HepG2 (cell line): ENCODE results near the gene CCDC57. TPM values are rescaled to one million over a fixed set of nuclear protein-coding genes. Genes with fewer than 3 reads are reported as not detected.
A peak's percentile ranks its signal among the peaks of the same experiment; 100 is the strongest.

Source experiments
- CSRNP2 ChIP-seq: sonication (generic); formaldehyde crosslinking; conservative IDR thresholded peaks from 2 replicates; pipeline ENCODE4 v1.8.0; 2022; ENCODE audit warnings: low read depth, missing genetic modification reagents
- ELF4 ChIP-seq: sonication (generic); formaldehyde crosslinking; IDR thresholded peaks from 2 replicates; pipeline ENCODE4 v1.5.0; 2020; ENCODE audit warnings: missing genetic modification reagents, mild to moderate bottlenecking, moderate library complexity, borderline replicate concordance
- RORA ChIP-seq: sonication (generic); formaldehyde crosslinking; IDR thresholded peaks from 2 replicates; pipeline ENCODE4 v1.5.0; 2020; ENCODE audit warnings: mild to moderate bottlenecking, missing genetic modification reagents, moderate library complexity
- SMYD3 ChIP-seq: sonication (generic); formaldehyde crosslinking; IDR thresholded peaks from 2 replicates; pipeline ENCODE4 v1.8.1; 2023; ENCODE audit warnings: mild to moderate bottlenecking, missing genetic modification reagents
- ZNF44 ChIP-seq: sonication (generic); formaldehyde crosslinking; IDR thresholded peaks from 2 replicates; pipeline ENCODE4 v1.5.1; 2020; ENCODE audit warnings: mild to moderate bottlenecking, missing genetic modification reagents
- ZNF501 ChIP-seq: sonication (generic); formaldehyde crosslinking; IDR thresholded peaks from 2 replicates; pipeline ENCODE4 v1.5.1; 2020; ENCODE audit warnings: mild to moderate bottlenecking, moderate library complexity, missing genetic modification reagents
- polyA plus RNA-seq, 8 experiments: library from polyadenylated mRNA; depleted of rRNA in 3 of 8; stranded (reverse) in 7 of 8; unstranded in 1 of 8; fragments of >200 nt; fragmentation: Illumina TruSeq in 4 of 8; extraction: Trizol in 4 of 8; gene quantifications; 2 replicates each; pipeline versions ENCODE4 v1.2.1 to v1.2.3, GENCODE V29; 2011 to 2016; ENCODE audit warnings: low read depth in 4 of 8, missing spikeins in 1 of 8, mixed read lengths in 1 of 8; ENCODE audit not compliant: insufficient read depth in 1 of 8
- total RNA-seq, 5 experiments: library from RNA; depleted of rRNA; stranded (reverse); fragments of >200 nt; fragmentation: Illumina TruSeq; extraction: Trizol; gene quantifications; 2 replicates each; pipeline ENCODE4 v1.2.3, GENCODE V29; 2016; ENCODE audit warnings: low read depth in 1 of 5
- TF ChIP-seq, protein P1 (sequence below): sonication (generic); formaldehyde crosslinking; IDR thresholded peaks from 2 replicates; pipeline ENCODE4 v1.4.0; 2020; ENCODE audit warnings: missing genetic modification reagents, mild to moderate bottlenecking, borderline replicate concordance
- TF ChIP-seq, protein P2 (sequence below): IDR thresholded peaks from 2 replicates; pipeline ENCODE4 v1.6.1; 2016; ENCODE audit warnings: missing genetic modification reagents, missing compliant biosample characterization
- TF ChIP-seq, protein P3 (sequence below): sonication (generic); formaldehyde crosslinking; IDR thresholded peaks from 2 replicates; pipeline ENCODE4 v1.5.0; 2020; ENCODE audit warnings: missing genetic modification reagents, mild to moderate bottlenecking, borderline replicate concordance
- TF ChIP-seq, protein P4 (sequence below): sonication (generic); formaldehyde crosslinking; IDR thresholded peaks from 2 replicates; pipeline ENCODE4 v1.5.0; 2020; ENCODE audit warnings: mild to moderate bottlenecking, missing genetic modification reagents, borderline replicate concordance
- TF ChIP-seq, protein P5 (sequence below): sonication (generic); formaldehyde crosslinking; IDR thresholded peaks from 2 replicates; pipeline ENCODE4 v1.8.0; 2022; ENCODE audit warnings: mild to moderate bottlenecking, missing genetic modification reagents, moderate library complexity

Gene CCDC57
- total and polyA plus RNA-seq, 2 of the 13 experiments (the other 11 are each of a cell fraction or from before 2014, with no cell fraction given): 59.3 to 59.9 TPM

DNA sequence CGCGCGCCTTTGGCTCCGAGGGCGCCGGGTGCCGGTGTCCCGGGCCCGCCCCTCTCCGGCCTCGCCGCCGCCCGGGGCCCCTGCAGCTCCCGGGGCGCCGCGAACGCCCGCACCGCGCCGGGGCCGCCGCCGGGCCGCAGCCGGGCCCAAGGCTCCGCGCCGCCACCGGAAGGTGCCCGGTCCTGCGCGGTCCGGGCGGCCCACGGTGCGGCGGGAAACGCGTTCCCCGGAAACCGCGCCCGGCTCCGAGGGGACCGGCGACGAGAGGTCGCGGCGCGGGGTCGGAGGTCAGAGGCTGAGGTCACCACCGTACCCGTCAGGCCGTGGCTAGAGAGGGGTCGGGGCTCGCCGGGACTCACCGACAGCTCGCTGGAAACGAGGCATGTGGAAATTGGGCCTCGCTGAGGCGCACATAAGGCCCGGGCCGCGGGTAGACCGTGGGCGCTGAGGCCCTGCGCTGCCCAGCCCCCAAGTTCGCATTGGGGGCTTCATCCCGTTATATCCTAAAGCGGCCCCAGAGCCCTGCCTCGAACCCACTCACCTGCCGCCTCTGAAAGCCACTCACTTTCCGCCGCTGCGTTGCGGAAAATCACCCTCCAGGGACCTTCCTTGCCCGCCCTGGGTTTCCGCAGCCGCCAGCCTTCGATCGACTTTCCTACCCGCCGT is 146.9 kb downstream of the CCDC57 start, which contains the start of gene DUS1L (continued):
- TF ChIP-seq, protein P1, sequence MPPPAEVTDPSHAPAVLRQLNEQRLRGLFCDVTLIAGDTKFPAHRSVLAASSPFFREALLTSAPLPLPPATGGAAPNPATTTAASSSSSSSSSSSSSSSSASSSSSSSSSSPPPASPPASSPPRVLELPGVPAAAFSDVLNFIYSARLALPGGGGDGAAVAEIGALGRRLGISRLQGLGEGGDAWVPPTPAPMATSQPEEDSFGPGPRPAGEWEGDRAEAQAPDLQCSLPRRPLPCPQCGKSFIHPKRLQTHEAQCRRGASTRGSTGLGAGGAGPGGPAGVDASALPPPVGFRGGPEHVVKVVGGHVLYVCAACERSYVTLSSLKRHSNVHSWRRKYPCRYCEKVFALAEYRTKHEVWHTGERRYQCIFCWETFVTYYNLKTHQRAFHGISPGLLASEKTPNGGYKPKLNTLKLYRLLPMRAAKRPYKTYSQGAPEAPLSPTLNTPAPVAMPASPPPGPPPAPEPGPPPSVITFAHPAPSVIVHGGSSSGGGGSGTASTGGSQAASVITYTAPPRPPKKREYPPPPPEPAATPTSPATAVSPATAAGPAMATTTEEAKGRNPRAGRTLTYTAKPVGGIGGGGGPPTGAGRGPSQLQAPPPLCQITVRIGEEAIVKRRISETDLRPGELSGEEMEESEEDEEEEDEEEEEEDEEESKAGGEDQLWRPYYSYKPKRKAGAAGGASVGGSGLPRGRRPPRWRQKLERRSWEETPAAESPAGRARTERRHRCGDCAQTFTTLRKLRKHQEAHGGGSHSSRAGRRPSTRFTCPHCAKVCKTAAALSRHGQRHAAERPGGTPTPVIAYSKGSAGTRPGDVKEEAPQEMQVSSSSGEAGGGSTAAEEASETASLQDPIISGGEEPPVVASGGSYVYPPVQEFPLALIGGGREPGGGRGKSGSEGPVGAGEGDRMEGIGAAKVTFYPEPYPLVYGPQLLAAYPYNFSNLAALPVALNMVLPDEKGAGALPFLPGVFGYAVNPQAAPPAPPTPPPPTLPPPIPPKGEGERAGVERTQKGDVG (CRISPR knock-in tag): peak; percentile 94
- TF ChIP-seq SMYD3 (CRISPR knock-in tag) (0 out of 2 replicates have a peak, but pooled peaks have one; percentile 32), ZNF501 (CRISPR knock-in tag) (peak; percentile 50; the same call in 1 of the 2 replicates), ZNF44 (peak; percentile 86; the same call in 1 of the 2 replicates), RORA (CRISPR knock-in tag) (no peak), CSRNP2 (CRISPR knock-in tag) (no peak), ELF4 (CRISPR knock-in tag) (no peak)
- TF ChIP-seq, protein P2, sequence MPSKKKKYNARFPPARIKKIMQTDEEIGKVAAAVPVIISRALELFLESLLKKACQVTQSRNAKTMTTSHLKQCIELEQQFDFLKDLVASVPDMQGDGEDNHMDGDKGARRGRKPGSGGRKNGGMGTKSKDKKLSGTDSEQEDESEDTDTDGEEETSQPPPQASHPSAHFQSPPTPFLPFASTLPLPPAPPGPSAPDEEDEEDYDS (CRISPR knock-in tag): peak; percentile 58; the same call in 1 of the 2 replicates
- TF ChIP-seq, protein P3, sequence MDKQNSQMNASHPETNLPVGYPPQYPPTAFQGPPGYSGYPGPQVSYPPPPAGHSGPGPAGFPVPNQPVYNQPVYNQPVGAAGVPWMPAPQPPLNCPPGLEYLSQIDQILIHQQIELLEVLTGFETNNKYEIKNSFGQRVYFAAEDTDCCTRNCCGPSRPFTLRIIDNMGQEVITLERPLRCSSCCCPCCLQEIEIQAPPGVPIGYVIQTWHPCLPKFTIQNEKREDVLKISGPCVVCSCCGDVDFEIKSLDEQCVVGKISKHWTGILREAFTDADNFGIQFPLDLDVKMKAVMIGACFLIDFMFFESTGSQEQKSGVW (CRISPR knock-in tag): 0 out of 2 replicates have a peak, but pooled peaks have one; percentile 40
- TF ChIP-seq, protein P4, sequence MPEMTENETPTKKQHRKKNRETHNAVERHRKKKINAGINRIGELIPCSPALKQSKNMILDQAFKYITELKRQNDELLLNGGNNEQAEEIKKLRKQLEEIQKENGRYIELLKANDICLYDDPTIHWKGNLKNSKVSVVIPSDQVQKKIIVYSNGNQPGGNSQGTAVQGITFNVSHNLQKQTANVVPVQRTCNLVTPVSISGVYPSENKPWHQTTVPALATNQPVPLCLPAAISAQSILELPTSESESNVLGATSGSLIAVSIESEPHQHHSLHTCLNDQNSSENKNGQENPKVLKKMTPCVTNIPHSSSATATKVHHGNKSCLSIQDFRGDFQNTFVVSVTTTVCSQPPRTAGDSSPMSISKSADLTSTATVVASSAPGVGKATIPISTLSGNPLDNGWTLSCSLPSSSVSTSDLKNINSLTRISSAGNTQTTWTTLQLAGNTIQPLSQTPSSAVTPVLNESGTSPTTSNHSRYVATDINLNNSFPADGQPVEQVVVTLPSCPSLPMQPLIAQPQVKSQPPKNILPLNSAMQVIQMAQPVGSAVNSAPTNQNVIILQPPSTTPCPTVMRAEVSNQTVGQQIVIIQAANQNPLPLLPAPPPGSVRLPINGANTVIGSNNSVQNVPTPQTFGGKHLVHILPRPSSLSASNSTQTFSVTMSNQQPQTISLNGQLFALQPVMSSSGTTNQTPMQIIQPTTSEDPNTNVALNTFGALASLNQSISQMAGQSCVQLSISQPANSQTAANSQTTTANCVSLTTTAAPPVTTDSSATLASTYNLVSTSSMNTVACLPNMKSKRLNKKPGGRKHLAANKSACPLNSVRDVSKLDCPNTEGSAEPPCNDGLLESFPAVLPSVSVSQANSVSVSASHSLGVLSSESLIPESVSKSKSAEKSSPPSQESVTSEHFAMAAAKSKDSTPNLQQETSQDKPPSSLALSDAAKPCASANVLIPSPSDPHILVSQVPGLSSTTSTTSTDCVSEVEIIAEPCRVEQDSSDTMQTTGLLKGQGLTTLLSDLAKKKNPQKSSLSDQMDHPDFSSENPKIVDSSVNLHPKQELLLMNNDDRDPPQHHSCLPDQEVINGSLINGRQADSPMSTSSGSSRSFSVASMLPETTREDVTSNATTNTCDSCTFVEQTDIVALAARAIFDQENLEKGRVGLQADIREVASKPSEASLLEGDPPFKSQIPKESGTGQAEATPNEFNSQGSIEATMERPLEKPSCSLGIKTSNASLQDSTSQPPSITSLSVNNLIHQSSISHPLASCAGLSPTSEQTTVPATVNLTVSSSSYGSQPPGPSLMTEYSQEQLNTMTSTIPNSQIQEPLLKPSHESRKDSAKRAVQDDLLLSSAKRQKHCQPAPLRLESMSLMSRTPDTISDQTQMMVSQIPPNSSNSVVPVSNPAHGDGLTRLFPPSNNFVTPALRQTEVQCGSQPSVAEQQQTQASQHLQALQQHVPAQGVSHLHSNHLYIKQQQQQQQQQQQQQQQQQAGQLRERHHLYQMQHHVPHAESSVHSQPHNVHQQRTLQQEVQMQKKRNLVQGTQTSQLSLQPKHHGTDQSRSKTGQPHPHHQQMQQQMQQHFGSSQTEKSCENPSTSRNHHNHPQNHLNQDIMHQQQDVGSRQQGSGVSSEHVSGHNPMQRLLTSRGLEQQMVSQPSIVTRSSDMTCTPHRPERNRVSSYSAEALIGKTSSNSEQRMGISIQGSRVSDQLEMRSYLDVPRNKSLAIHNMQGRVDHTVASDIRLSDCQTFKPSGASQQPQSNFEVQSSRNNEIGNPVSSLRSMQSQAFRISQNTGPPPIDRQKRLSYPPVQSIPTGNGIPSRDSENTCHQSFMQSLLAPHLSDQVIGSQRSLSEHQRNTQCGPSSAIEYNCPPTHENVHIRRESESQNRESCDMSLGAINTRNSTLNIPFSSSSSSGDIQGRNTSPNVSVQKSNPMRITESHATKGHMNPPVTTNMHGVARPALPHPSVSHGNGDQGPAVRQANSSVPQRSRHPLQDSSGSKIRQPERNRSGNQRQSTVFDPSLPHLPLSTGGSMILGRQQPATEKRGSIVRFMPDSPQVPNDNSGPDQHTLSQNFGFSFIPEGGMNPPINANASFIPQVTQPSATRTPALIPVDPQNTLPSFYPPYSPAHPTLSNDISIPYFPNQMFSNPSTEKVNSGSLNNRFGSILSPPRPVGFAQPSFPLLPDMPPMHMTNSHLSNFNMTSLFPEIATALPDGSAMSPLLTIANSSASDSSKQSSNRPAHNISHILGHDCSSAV (CRISPR knock-in tag): no peak
- TF ChIP-seq, protein P5, sequence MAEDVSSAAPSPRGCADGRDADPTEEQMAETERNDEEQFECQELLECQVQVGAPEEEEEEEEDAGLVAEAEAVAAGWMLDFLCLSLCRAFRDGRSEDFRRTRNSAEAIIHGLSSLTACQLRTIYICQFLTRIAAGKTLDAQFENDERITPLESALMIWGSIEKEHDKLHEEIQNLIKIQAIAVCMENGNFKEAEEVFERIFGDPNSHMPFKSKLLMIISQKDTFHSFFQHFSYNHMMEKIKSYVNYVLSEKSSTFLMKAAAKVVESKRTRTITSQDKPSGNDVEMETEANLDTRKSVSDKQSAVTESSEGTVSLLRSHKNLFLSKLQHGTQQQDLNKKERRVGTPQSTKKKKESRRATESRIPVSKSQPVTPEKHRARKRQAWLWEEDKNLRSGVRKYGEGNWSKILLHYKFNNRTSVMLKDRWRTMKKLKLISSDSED: no peak; the same call in 1 of the 2 replicates
